ENCODE results near the gene KCNN3.
A peak's percentile ranks its signal among the peaks of the same experiment; 100 is the strongest.

KCNN3 gene

DNA sequence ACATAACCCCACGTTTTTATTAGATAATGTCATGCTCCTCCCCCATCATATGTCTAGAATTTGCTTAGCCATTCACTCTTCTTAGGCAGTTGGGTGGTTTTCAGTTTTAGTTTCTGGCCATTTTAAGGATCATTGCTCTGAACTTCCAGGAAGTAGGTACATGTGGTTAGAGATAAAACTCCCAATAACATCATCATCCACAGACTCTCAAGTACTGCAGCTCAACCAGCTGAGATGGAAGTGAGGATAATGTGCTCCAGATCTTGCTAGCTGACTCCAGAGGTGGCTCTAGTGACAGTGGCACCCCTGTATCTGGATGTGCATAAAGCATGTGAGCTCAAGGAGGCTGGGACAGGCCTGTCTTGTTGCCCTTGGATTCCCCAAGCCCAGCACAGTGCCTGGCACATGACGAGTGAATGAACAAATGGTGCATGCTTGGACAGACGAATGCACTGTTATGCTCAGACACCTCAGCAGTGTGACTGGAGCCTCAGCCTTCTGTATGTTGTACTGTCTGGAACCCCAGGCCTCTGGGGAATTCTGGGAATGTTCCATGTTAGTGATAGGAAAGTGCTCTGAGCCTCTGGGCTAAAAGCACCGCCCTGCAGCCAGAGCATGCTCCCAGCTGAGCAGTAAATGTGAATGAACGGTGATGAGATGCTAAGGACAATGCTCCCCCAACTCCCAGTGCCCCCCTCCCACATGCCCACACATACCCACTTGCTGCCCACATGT is 16.4 kb upstream of the KCNN3 start:
- Histone ChIP-seq H3K27ac (ENCODE audit: low read length) (peak overlapping the region; percentile 75), H3K4me1 (ENCODE audit: low read length) (peaks cover 35% of the 10 kb centered on the region), H3K9ac (ENCODE audit: low read length) (peak overlapping the region; percentile 29), H3K4me2 (ENCODE audit: low read depth, low read length) (peak overlapping the region; percentile 54), H2AFZ (ENCODE audit: low read length) (peak overlapping the region; percentile 23; the same call in 1 of the 2 replicates), H3K4me3 (ENCODE audit: low read length) (peak overlapping the region; percentile 8; the same call in 1 of the 2 replicates), H3K9me3 (replicated peaks; ENCODE audit: insufficient read depth, low read length) (no peaks in the 10 kb centered on the region), H3K9me2 (replicated peaks; ENCODE audit: insufficient read depth, low read length) (no peaks in the 10 kb centered on the region), H3K36me3 (replicated peaks; ENCODE audit: insufficient read depth, low read length) (no peaks in the 10 kb centered on the region), H3K27me3 (replicated peaks; ENCODE audit: insufficient read depth, low read length) (no peaks in the 10 kb centered on the region), H3K79me2 (ENCODE audit: low read length) (no peaks in the 10 kb centered on the region), H4K20me1 (ENCODE audit: insufficient read depth, low read length) (no peaks in the 10 kb centered on the region), H3F3A (ENCODE audit: insufficient read depth, low read length) (peaks cover 11% of the 10 kb centered on the region)
- DNase-seq: peak; percentile 92
- TF ChIP-seq EZH2 (optimal IDR thresholded peaks at IDR 0.05; ENCODE audit: low read depth, low read length) (no peak), EZH2phosphoT487 (IDR thresholded peaks at IDR 0.05; ENCODE audit: low read length) (no peak), CTCF (IDR thresholded peaks at IDR 0.05; ENCODE audit: low read length) (no peak)

DNA sequence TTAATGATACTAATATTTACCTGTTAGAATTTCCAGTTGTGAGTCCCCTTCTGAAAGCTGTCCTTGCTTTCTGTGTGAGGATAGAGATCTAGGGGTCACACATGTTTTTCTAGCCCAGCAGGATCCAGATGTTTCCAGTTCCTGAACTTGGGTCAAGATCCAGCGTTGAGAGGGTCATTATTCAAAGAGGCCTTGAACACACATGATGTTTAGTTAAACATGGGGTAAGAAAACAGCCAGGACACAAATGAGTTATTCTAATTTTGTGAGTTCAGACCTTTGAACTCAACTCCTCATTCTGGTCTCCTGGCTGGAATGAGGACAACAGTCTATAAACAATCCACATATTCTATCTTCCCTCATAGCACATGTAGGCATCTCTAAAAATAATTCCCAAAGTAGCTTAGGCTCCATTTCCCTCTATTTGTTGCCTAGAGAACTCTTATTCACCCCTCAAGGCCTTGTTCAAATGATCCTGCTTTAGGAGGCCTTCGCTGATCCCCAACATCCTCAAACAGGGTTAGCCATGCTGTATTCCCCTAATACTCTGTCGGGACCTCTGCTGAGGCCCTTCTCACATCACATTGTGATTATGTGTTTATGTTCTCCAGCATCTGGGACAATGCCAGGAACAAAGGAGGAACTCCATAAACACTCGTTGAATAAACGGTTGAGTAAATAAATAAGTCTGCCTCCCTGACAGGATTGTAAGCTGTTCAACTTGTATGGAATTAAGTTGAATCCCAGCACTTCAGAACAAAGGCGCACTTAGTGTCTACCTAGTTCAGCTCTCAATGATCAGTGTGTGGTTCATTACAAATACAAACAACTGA is 15.0 kb upstream of the KCNN3 start:
- Histone ChIP-seq H3F3A (ENCODE audit: insufficient read depth, low read length) (peaks cover 11% of the 10 kb centered on the region), H3K9me3 (replicated peaks; ENCODE audit: insufficient read depth, low read length) (no peaks in the 10 kb centered on the region), H3K27ac (ENCODE audit: low read length) (no peak overlapping the region), H3K79me2 (ENCODE audit: low read length) (no peaks in the 10 kb centered on the region), H4K20me1 (ENCODE audit: insufficient read depth, low read length) (no peaks in the 10 kb centered on the region), H3K36me3 (replicated peaks; ENCODE audit: insufficient read depth, low read length) (no peaks in the 10 kb centered on the region), H3K9me2 (replicated peaks; ENCODE audit: insufficient read depth, low read length) (no peaks in the 10 kb centered on the region), H3K9ac (ENCODE audit: low read length) (no peak overlapping the region), H3K4me2 (ENCODE audit: low read depth, low read length) (no peak overlapping the region), H3K27me3 (replicated peaks; ENCODE audit: insufficient read depth, low read length) (no peaks in the 10 kb centered on the region), H3K4me1 (ENCODE audit: low read length) (peaks cover 28% of the 10 kb centered on the region), H2AFZ (ENCODE audit: low read length) (no peak overlapping the region), H3K4me3 (ENCODE audit: low read length) (no peak overlapping the region)
- no peak for DNase-seq
- TF ChIP-seq EZH2phosphoT487 (IDR thresholded peaks at IDR 0.05; ENCODE audit: low read length): no peak
- no peak for TF ChIP-seq CTCF (IDR thresholded peaks at IDR 0.05; ENCODE audit: low read length)
- TF ChIP-seq EZH2 (optimal IDR thresholded peaks at IDR 0.05; ENCODE audit: low read depth, low read length): no peak

GRCh38 chr1:154883919-154884868 is 14.1 kb upstream of the KCNN3 start:
- H3K4me1 ChIP-seq (ENCODE audit: low read length): peaks cover 28% of the 10 kb centered on the region
- no peaks in the 10 kb centered on the region for H3K79me2 ChIP-seq (ENCODE audit: low read length)
- H3K4me2 ChIP-seq (ENCODE audit: low read depth, low read length): no peak overlapping the region
- no peaks in the 10 kb centered on the region for H3K9me2 ChIP-seq (replicated peaks; ENCODE audit: insufficient read depth, low read length)
- no peaks in the 10 kb centered on the region for H3K27me3 ChIP-seq (replicated peaks; ENCODE audit: insufficient read depth, low read length)
- TF ChIP-seq CTCF (IDR thresholded peaks at IDR 0.05; ENCODE audit: low read length) (no peak), EZH2 (optimal IDR thresholded peaks at IDR 0.05; ENCODE audit: low read depth, low read length) (no peak)
- no peak overlapping the region for H3K4me3 ChIP-seq (ENCODE audit: low read length)
- H2AFZ ChIP-seq (ENCODE audit: low read length): no peak overlapping the region
- H3K36me3 ChIP-seq (replicated peaks; ENCODE audit: insufficient read depth, low read length): no peaks in the 10 kb centered on the region
- peaks cover 11% of the 10 kb centered on the region for H3F3A ChIP-seq (ENCODE audit: insufficient read depth, low read length)
- H4K20me1 ChIP-seq (ENCODE audit: insufficient read depth, low read length): no peaks in the 10 kb centered on the region
- DNase-seq: no peak
- H3K9ac ChIP-seq (ENCODE audit: low read length): no peak overlapping the region
- H3K27ac ChIP-seq (ENCODE audit: low read length): no peak overlapping the region
- H3K9me3 ChIP-seq (replicated peaks; ENCODE audit: insufficient read depth, low read length): no peaks in the 10 kb centered on the region
